G401 (cell line): ENCODE results near the gene BCORL1. TPM values are rescaled to one million over a fixed set of nuclear protein-coding genes. Genes with fewer than 3 reads are reported as not detected.

Source experiments
- DNase-seq: peaks from one replicate; pipeline ENCODE4 v3.0.0-alpha.2; 2015; ENCODE audit warnings: low spot score
- in situ Hi-C: cut with HindIII; loops from 2 replicates; pipeline ENCODE4 v1.10.0; 2016; ENCODE audit warnings: low sequenced_read_pairs, mixed read lengths
- total RNA-seq: library from RNA; depleted of rRNA; stranded (reverse); fragments of >200 nt; shearing (Covaris generic); gene quantifications from 2 replicates; pipeline ENCODE4 v1.2.3, GENCODE V29; 2014

Gene BCORL1
- total RNA-seq, 1 experiment from 2014 or later: 3.4 TPM

- no peak for DNase-seq
- in situ Hi-C loops: no loop called here
These were observed 23.5 kb upstream of the BCORL1 start for GRCh38 chrX:129958814-129959492.

GRCh38 chrX:129959493-129959832, 23.0 kb upstream of the BCORL1 start:
- DNase-seq: no peak
- in situ Hi-C loops: no loop called here

GRCh38 chrX:129961180-129962083, 21.0 kb upstream of the BCORL1 start:
- peak; percentile 31 for DNase-seq
- in situ Hi-C loops: no loop called here

- in situ Hi-C loops: no loop called here
- DNase-seq: no peak
These were observed 18.7 kb upstream of the BCORL1 start for GRCh38 chrX:129963729-129964128.

GRCh38 chrX:129965166-129965565, 17.3 kb upstream of the BCORL1 start:
- no peak for DNase-seq
- in situ Hi-C loops: no loop called here

GRCh38 chrX:129968968-129969367, 13.5 kb upstream of the BCORL1 start:
- in situ Hi-C loops: no loop called here
- no peak for DNase-seq

GRCh38 chrX:129976441-129976840, 6.0 kb upstream of the BCORL1 start:
- DNase-seq: no peak
- in situ Hi-C loops: no loop called here

GRCh38 chrX:129979207-129979920, 3.1 kb upstream of the BCORL1 start:
- in situ Hi-C loops: no loop called here
- DNase-seq: peak; percentile 55

GRCh38 chrX:129980001-129980401, 2.4 kb upstream of the BCORL1 start:
- peak; percentile 27 for DNase-seq
- in situ Hi-C loops: no loop called here

- in situ Hi-C loops: no loop called here
- DNase-seq: no peak
These were observed 1.8 kb upstream of the BCORL1 start for GRCh38 chrX:129980540-129981199.

- DNase-seq: no peak
- in situ Hi-C loops: no loop called here
These were observed 1.3 kb upstream of the BCORL1 start for GRCh38 chrX:129981200-129981553.

GRCh38 chrX:129981752-129982299, 609 bp upstream of the BCORL1 start:
- no peak for DNase-seq
- in situ Hi-C loops: no loop called here

- no peak for DNase-seq
- in situ Hi-C loops: no loop called here
These were observed 1.2 kb downstream of the BCORL1 start for GRCh38 chrX:129983575-129984110.

GRCh38 chrX:129984111-129984958, 1.9 kb downstream of the BCORL1 start:
- in situ Hi-C loops: no loop called here
- DNase-seq: no peak

GRCh38 chrX:129987871-129988270, 5.4 kb downstream of the BCORL1 start:
- in situ Hi-C loops: no loop called here
- DNase-seq: no peak

GRCh38 chrX:129992181-129992580, 9.7 kb downstream of the BCORL1 start:
- in situ Hi-C loops: no loop called here
- DNase-seq: no peak

GRCh38 chrX:129996120-129996519, 13.7 kb downstream of the BCORL1 start:
- in situ Hi-C loops: no loop called here
- DNase-seq: no peak

GRCh38 chrX:129997086-129997485, 14.7 kb downstream of the BCORL1 start:
- DNase-seq: no peak
- in situ Hi-C loops: no loop called here
